ENCODE measurements around the gene BTBD16. TPM values are rescaled to one million over a fixed set of nuclear protein-coding genes. Genes with fewer than 3 reads are reported as not detected.

The BTBD16 gene
- total and polyA plus RNA-seq, 4 donors: 0.42 to 2.8 (median 1.8) TPM

GRCh38 chr10:122363311-122363710 lies 92.2 kb downstream of the BTBD16 start:
- WGBS: 92% methylated on average over 2 of the region's 2 CpGs
- TF ChIP-seq HNF4G (IDR thresholded peaks at IDR 0.05) (no peak), FOXA2 (IDR thresholded peaks at IDR 0.05) (no peak), CTCF (IDR thresholded peaks at IDR 0.05; ENCODE audit: low read depth, low read length, missing input control) (no peak), ATF3 (IDR thresholded peaks at IDR 0.05) (no peak), ZBTB33 (IDR thresholded peaks at IDR 0.05) (no peak), RXRA (IDR thresholded peaks at IDR 0.05) (no peak), TAF1 (conservative IDR thresholded peaks at IDR 0.05) (no peak), MAX (IDR thresholded peaks at IDR 0.05) (no peak), JUND (IDR thresholded peaks at IDR 0.05) (no peak), HNF4A (conservative IDR thresholded peaks at IDR 0.05) (no peak), GABPA (IDR thresholded peaks at IDR 0.05 in 1 of 2, conservative IDR thresholded peaks at IDR 0.05 in 1 of 2) (no peak), EGR1 (IDR thresholded peaks at IDR 0.05; ENCODE audit: low read depth in 2 of 2) (no peak), REST (IDR thresholded peaks at IDR 0.05) (no peak)
- no peak overlapping the region for H3K27ac ChIP-seq (ENCODE audit: low read depth in 1 of 2, low read length in 2 of 2)
- H3K9me3 ChIP-seq (ENCODE audit: control insufficient read depth in 4 of 4, low read length in 3 of 4): no peaks in the 10 kb centered on the region
- H3K4me1 ChIP-seq (ENCODE audit: control insufficient read depth in 4 of 4, insufficient read depth in 4 of 4, low read length in 3 of 4): no peaks in the 10 kb centered on the region
- H3K36me3 ChIP-seq (ENCODE audit: control insufficient read depth in 4 of 4, insufficient read depth in 3 of 4, low read depth in 1 of 4, low read length in 3 of 4): no peaks in the 10 kb centered on the region
- no peak for DNase-seq (ENCODE audit: low spot score)
- H3K9ac ChIP-seq (ENCODE audit: low read depth in 1 of 2, low read length in 2 of 2): no peak overlapping the region
- no peaks in the 10 kb centered on the region for H3K27me3 ChIP-seq (ENCODE audit: control insufficient read depth in 4 of 4, insufficient read depth in 4 of 4, low read length in 3 of 4)
- H3K4me3 ChIP-seq (ENCODE audit: low read depth in 1 of 3, low read length in 3 of 3): no peak overlapping the region

GRCh38 chr10:122363722-122364463 lies 92.8 kb downstream of the BTBD16 start:
- Histone ChIP-seq H3K27me3 (ENCODE audit: control insufficient read depth in 4 of 4, insufficient read depth in 4 of 4, low read length in 3 of 4) (no peaks in the 10 kb centered on the region), H3K9ac (ENCODE audit: low read depth in 1 of 2, low read length in 2 of 2) (no peak overlapping the region), H3K4me1 (ENCODE audit: control insufficient read depth in 4 of 4, insufficient read depth in 4 of 4, low read length in 3 of 4) (no peaks in the 10 kb centered on the region), H3K4me3 (ENCODE audit: low read depth in 1 of 3, low read length in 3 of 3) (no peak overlapping the region), H3K27ac (ENCODE audit: low read depth in 1 of 2, low read length in 2 of 2) (no peak overlapping the region), H3K9me3 (ENCODE audit: control insufficient read depth in 4 of 4, low read length in 3 of 4) (no peaks in the 10 kb centered on the region), H3K36me3 (ENCODE audit: control insufficient read depth in 4 of 4, insufficient read depth in 3 of 4, low read depth in 1 of 4, low read length in 3 of 4) (no peaks in the 10 kb centered on the region)
- WGBS: 91% methylated on average over 6 of the region's 6 CpGs
- TF ChIP-seq JUND (IDR thresholded peaks at IDR 0.05) (no peak), HNF4A (conservative IDR thresholded peaks at IDR 0.05) (no peak), MAX (IDR thresholded peaks at IDR 0.05) (no peak), FOXA2 (IDR thresholded peaks at IDR 0.05) (no peak), HNF4G (IDR thresholded peaks at IDR 0.05) (no peak), EGR1 (IDR thresholded peaks at IDR 0.05; ENCODE audit: low read depth in 2 of 2) (no peak), RAD21 (IDR thresholded peaks at IDR 0.05) (no peak), NR2F2 (IDR thresholded peaks at IDR 0.05) (no peak), ZBTB33 (IDR thresholded peaks at IDR 0.05) (no peak), REST (IDR thresholded peaks at IDR 0.05) (no peak), FOXA1 (IDR thresholded peaks at IDR 0.05) (no peak), RXRA (IDR thresholded peaks at IDR 0.05) (no peak), TAF1 (conservative IDR thresholded peaks at IDR 0.05) (no peak)
- peak; percentile 16 for DNase-seq (ENCODE audit: low spot score)
